H1 (cell line): ENCODE results near the gene RUVBL1. TPM values are rescaled to one million over a fixed set of nuclear protein-coding genes. Genes with fewer than 3 reads are reported as not detected.

ENCODE experiments used
- CTCF ChIA-PET: fragments of 300-600 bp; sonication (Branson Sonifier 250); formaldehyde crosslinking; loops from one replicate; lab custom pipeline; 2021; ENCODE audit not compliant: partially characterized antibody; lab: Charles Lee
- POLR2A ChIA-PET: fragments of 300-600 bp; sonication (Branson Sonifier 250); formaldehyde crosslinking; loops from one replicate; lab custom pipeline; 2021; ENCODE audit warnings: inconsistent platforms; ENCODE audit not compliant: partially characterized antibody; lab: Charles Lee
- DNase-seq, 2 experiments: peaks; one replicate each; pipeline versions ENCODE4 v3.0.0 to v3.0.0-alpha.2; 2010 to 2022; ENCODE audit warnings: low spot score in 2 of 2, low read depth in 1 of 2, mixed read lengths in 1 of 2
- FAIRE-seq: peaks from 2 replicates; lab custom pipeline; 2011; peaks lifted over from hg19 to GRCh38; lab: Jason Lieb, UNC
- H2AFZ ChIP-seq: 2 replicates; pipeline ENCODE4 v1.8.1; 2012; ENCODE audit warnings: low read length, inconsistent platforms
- H2AK5ac ChIP-seq: 2 replicates; pipeline ENCODE4 v1.6.1; 2013; ENCODE audit warnings: low read depth, low read length
- H2BK120ac ChIP-seq: replicated peaks from 2 replicates; pipeline ENCODE3; 2013; ENCODE audit warnings: low read depth, low read length, inconsistent platforms
- H2BK12ac ChIP-seq: 2 replicates; pipeline ENCODE4 v1.6.1; 2013; ENCODE audit warnings: low read depth, low read length
- H2BK15ac ChIP-seq: 2 replicates; pipeline ENCODE4 v1.6.1; 2013; ENCODE audit warnings: low read length
- H2BK20ac ChIP-seq: 2 replicates; pipeline ENCODE4 v1.6.1; 2013; ENCODE audit warnings: low read length
- H2BK5ac ChIP-seq: 2 replicates; pipeline ENCODE4 v1.6.1; 2013; ENCODE audit warnings: low read depth, low read length
- H3K14ac ChIP-seq: 2 replicates; pipeline ENCODE4 v1.6.1; 2013; ENCODE audit warnings: inconsistent platforms; ENCODE audit not compliant: insufficient read length
- H3K18ac ChIP-seq: 2 replicates; pipeline ENCODE4 v1.6.1; 2013; ENCODE audit warnings: low read length; ENCODE audit errors: extremely low read depth
- H3K23ac ChIP-seq: 2 replicates; pipeline ENCODE4 v1.6.1; 2013; ENCODE audit warnings: inconsistent platforms; ENCODE audit not compliant: insufficient read length
- H3K23me2 ChIP-seq: 2 replicates; pipeline ENCODE4 v1.6.1; 2013; ENCODE audit warnings: low read depth, low read length
- H3K27ac ChIP-seq: 2 replicates; pipeline ENCODE4 v1.6.1; 2011; ENCODE audit warnings: low read depth, low read length, inconsistent platforms
- H3K27me3 ChIP-seq, 4 experiments: replicated peaks in 1 of 4; 1 replicate in 1 of 4; 2 replicates in 3 of 4; pipeline versions ENCODE4 v1.6.1 to v1.8.1; 2011 to 2013; ENCODE audit warnings: low read length in 3 of 4, mild to moderate bottlenecking in 3 of 4, inconsistent platforms in 2 of 4, mixed read lengths in 2 of 4, moderate library complexity in 1 of 4; ENCODE audit not compliant: control insufficient read depth in 3 of 4, insufficient read depth in 3 of 4; ENCODE audit errors: extremely low read depth in 1 of 4
- H3K36me3 ChIP-seq, 4 experiments: 2 replicates each; pipeline versions ENCODE4 v1.6.1 to v1.8.1; 2011 to 2013; ENCODE audit warnings: mild to moderate bottlenecking in 4 of 4, low read length in 3 of 4, moderate library complexity in 2 of 4, control low read depth in 1 of 4, inconsistent platforms in 1 of 4; ENCODE audit not compliant: insufficient read depth in 4 of 4, control insufficient read depth in 2 of 4
- H3K4ac ChIP-seq: replicated peaks from 2 replicates; pipeline ENCODE3; 2013; ENCODE audit warnings: low read length, low read depth, mixed read lengths, inconsistent platforms; ENCODE audit not compliant: insufficient read length
- H3K4me1 ChIP-seq, 4 experiments: replicated peaks in 1 of 4; 1 replicate in 1 of 4; 2 replicates in 3 of 4; pipeline versions ENCODE4 v1.6.1 to v1.8.1; 2011 to 2013; ENCODE audit warnings: low read length in 3 of 4, inconsistent platforms in 2 of 4, mixed read lengths in 1 of 4; ENCODE audit not compliant: insufficient read depth in 4 of 4, control insufficient read depth in 3 of 4
- H3K4me2 ChIP-seq, 2 experiments: 2 replicates each; pipeline versions ENCODE4 v1.6.1 to v1.8.1; 2011 to 2013; ENCODE audit warnings: low read depth in 2 of 2, low read length in 2 of 2, control low read depth in 1 of 2, inconsistent platforms in 1 of 2, mild to moderate bottlenecking in 1 of 2; ENCODE audit not compliant: insufficient read depth in 1 of 2
- H3K4me3 ChIP-seq, 4 experiments: fragments of 200-600, 300-600 bp in 1 of 4; sonication (generic), shearing (Covaris generic), sonication (Bioruptor Twin) in 1 of 4; 2 replicates each; pipeline versions ENCODE4 v1.5.1 to v1.8.1; 2011 to 2016; ENCODE audit warnings: low read length in 4 of 4, low read depth in 3 of 4, control low read depth in 2 of 4, inconsistent platforms in 2 of 4, mild to moderate bottlenecking in 2 of 4, mixed read lengths in 1 of 4, moderate library complexity in 1 of 4; ENCODE audit not compliant: insufficient read depth in 2 of 4; ENCODE audit errors: extremely low read depth in 1 of 4
- H3K56ac ChIP-seq: replicated peaks from 2 replicates; pipeline ENCODE3; 2013; ENCODE audit warnings: low read depth, mild to moderate bottlenecking, mixed read lengths, low read length, inconsistent platforms; ENCODE audit not compliant: insufficient read length
- H3K79me1 ChIP-seq: 2 replicates; pipeline ENCODE4 v1.6.1; 2013; ENCODE audit warnings: low read depth, low read length, control low read depth
- H3K79me2 ChIP-seq, 2 experiments: 2 replicates each; pipeline versions ENCODE4 v1.6.1 to v1.8.1; 2012 to 2013; ENCODE audit warnings: low read length in 2 of 2, mild to moderate bottlenecking in 2 of 2, inconsistent platforms in 1 of 2; ENCODE audit not compliant: insufficient read depth in 2 of 2, control insufficient read depth in 1 of 2
- H3K9ac ChIP-seq, 4 experiments: replicated peaks in 1 of 4; 1 replicate in 1 of 4; 2 replicates in 3 of 4; pipeline versions ENCODE4 v1.6.1 to v1.8.1; 2011 to 2013; ENCODE audit warnings: low read depth in 3 of 4, low read length in 3 of 4, control low read depth in 2 of 4, mild to moderate bottlenecking in 2 of 4, moderate library complexity in 2 of 4, inconsistent platforms in 1 of 4; ENCODE audit errors: extremely low read depth in 1 of 4
- H3K9me3 ChIP-seq, 2 experiments: 2 replicates each; pipeline versions ENCODE4 v1.6.1 to v1.8.1; 2012 to 2013; ENCODE audit warnings: mild to moderate bottlenecking in 2 of 2, moderate library complexity in 2 of 2, control low read depth in 1 of 2, inconsistent platforms in 1 of 2, low read depth in 1 of 2, low read length in 1 of 2, mixed read lengths in 1 of 2; ENCODE audit not compliant: insufficient read depth in 2 of 2
- H4K20me1 ChIP-seq, 2 experiments: replicated peaks in 1 of 2; 2 replicates each; pipeline versions ENCODE3 to v1.8.1; 2011 to 2013; ENCODE audit warnings: inconsistent platforms in 2 of 2, low read length in 2 of 2, mild to moderate bottlenecking in 1 of 2; ENCODE audit not compliant: insufficient read depth in 2 of 2, control insufficient read depth in 1 of 2
- H4K5ac ChIP-seq: 2 replicates; pipeline ENCODE4 v1.6.1; 2013; ENCODE audit warnings: low read length, low read depth, mixed read lengths, inconsistent platforms; ENCODE audit not compliant: insufficient read length
- H4K8ac ChIP-seq: 2 replicates; pipeline ENCODE4 v1.8.0; 2013; ENCODE audit warnings: mild to moderate bottlenecking, moderate library complexity, low read length, inconsistent platforms; ENCODE audit not compliant: insufficient read depth; ENCODE audit errors: extremely low read depth
- H4K91ac ChIP-seq: replicated peaks from 2 replicates; pipeline ENCODE3; 2013; ENCODE audit warnings: low read length, mixed read lengths, inconsistent platforms; ENCODE audit not compliant: insufficient read length
- KDM5A ChIP-seq: fragments of 200-600 bp; IDR thresholded peaks from 2 replicates; pipeline ENCODE4 v1.7.1; 2012; ENCODE audit warnings: mild to moderate bottlenecking, low read length, inconsistent platforms, mixed read lengths
- RAD21 ChIP-seq, 2 experiments: IDR thresholded peaks in 1 of 2; conservative IDR thresholded peaks in 1 of 2; 2 replicates each; pipeline ENCODE4 v1.6.1; 2011; ENCODE audit warnings: low read depth in 2 of 2, low read length in 2 of 2, improper control_type of control experiment in 1 of 2, inconsistent platforms in 1 of 2, mild to moderate bottlenecking in 1 of 2, moderate library complexity in 1 of 2
- TAF7 ChIP-seq: optimal IDR thresholded peaks from 2 replicates; pipeline ENCODE3; 2011; ENCODE audit warnings: low read depth, mild to moderate bottlenecking, inconsistent platforms, low read length, moderate library complexity, borderline replicate concordance
- WGBS, 2 experiments: shearing (Covaris generic) in 1 of 2; methylation state at CpG; one replicate each; pipeline versions ENCODE4 v1.1.6 to v1.1.7; 2013 to 2015; ENCODE audit warnings: low lambda C conversion rate in 2 of 2, mixed read lengths in 2 of 2, inconsistent platforms in 1 of 2, low coverage in 1 of 2, missing lambda C conversion rate in 1 of 2; ENCODE audit not compliant: insufficient replicate concordance in 2 of 2, insufficient coverage in 1 of 2, insufficient read length in 1 of 2; ENCODE audit errors: extremely low coverage in 1 of 2, missing lambda C conversion rate in 1 of 2; 5-methylcytosine and 5-hydroxymethylcytosine counted together
- polyA plus RNA-seq, 7 experiments: library from polyadenylated mRNA; depleted of rRNA in 3 of 7; stranded (reverse) in 5 of 7; unstranded in 2 of 7; fragments of >200 nt in 5 of 7; fragments of 200-250 nt in 2 of 7; gene quantifications; 1 replicate in 5 of 7; 2 replicates in 1 of 7; 4 replicates in 1 of 7; pipeline versions ENCODE4 v1.2.1 to v1.2.3, GENCODE V29; 2011 to 2013; ENCODE audit warnings: missing spikeins in 2 of 7, mixed read lengths in 2 of 7
- total RNA-seq: library from RNA; stranded (reverse); fragmentation: NEBNext Ultra II Directional; extraction: Animal tissue kit (Norgen Biotek cat#: 25700); gene quantifications from 2 replicates; pipeline ENCODE4 v1.2.1, GENCODE V29; 2021

RUVBL1 gene
- total and polyA plus RNA-seq, 2 of the 8 experiments (the other 6 are each of a cell fraction or from before 2014, with no cell fraction given): 112 to 135 TPM

DNA sequence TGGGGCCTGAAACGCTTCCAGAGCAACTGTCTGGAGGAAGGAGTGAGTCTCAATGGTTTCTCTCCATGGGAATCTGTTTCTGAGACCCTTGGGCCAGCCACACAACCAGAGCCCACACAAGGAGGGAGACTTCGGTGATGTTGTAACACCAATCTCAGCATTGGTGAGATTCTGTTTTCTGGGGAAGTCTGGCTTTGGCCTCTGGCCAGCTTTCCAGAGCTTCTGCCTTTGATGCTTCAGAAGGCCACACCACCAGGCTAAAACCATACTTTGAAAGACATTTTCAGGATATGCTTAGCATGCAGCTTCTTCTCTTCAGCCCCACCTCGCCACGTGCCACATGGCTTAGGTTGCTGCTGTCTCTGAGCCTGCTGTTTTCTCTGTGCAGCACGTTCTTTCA is 26.0 kb upstream of the RUVBL1 start:
- no peak overlapping the region for H2AFZ ChIP-seq
- H3K4me1 ChIP-seq: peaks cover 0 to 1% (median 0%) of the 10 kb centered on the region in 4 experiments; a peak in 1 of 7 replicates
- H2BK5ac ChIP-seq: no peak overlapping the region
- H3K79me1 ChIP-seq: no peaks in the 10 kb centered on the region
- H3K27ac ChIP-seq: no peak overlapping the region
- H3K36me3 ChIP-seq: no peaks in the 10 kb centered on the region
- POLR2A ChIA-PET: no interaction called here
- no peak overlapping the region for H2BK12ac ChIP-seq
- H2BK15ac ChIP-seq: no peak overlapping the region
- no peaks in the 10 kb centered on the region; the same call in 1 of the 2 replicates for H3K23me2 ChIP-seq
- H3K4me3 ChIP-seq: no peak overlapping the region
- H4K20me1 ChIP-seq: peaks cover 0 to 4% of the 10 kb centered on the region in 2 experiments
- no peak overlapping the region for H4K8ac ChIP-seq
- no peak overlapping the region for H2AK5ac ChIP-seq
- H3K9ac ChIP-seq: no peak overlapping the region
- CTCF ChIA-PET: no interaction called here
- no peak overlapping the region for H3K56ac ChIP-seq
- DNase-seq: no peak
- no peaks in the 10 kb centered on the region for H3K9me3 ChIP-seq
- no peak overlapping the region for H3K14ac ChIP-seq
- H3K23ac ChIP-seq: no peak overlapping the region
- H4K91ac ChIP-seq: no peak overlapping the region
- H3K79me2 ChIP-seq: no peaks in the 10 kb centered on the region
- H2BK120ac ChIP-seq: no peak overlapping the region
- no peak overlapping the region for H4K5ac ChIP-seq
- H3K4ac ChIP-seq: no peak overlapping the region
- no peaks in the 10 kb centered on the region; a peak in 1 of 7 replicates for H3K27me3 ChIP-seq
- no peak overlapping the region for H2BK20ac ChIP-seq
- H3K4me2 ChIP-seq: no peak overlapping the region
- WGBS, 2 experiments: 81% methylated on average over 5 of the region's 5 CpGs; no CpG with 5 or more reads in 1 of the 2 experiments
- H3K18ac ChIP-seq: no peak overlapping the region
- FAIRE-seq: no peak
- no peak for TF ChIP-seq RAD21 (IDR thresholded peaks at IDR 0.05 in 1 of 2, conservative IDR thresholded peaks at IDR 0.05 in 1 of 2; ENCODE audit: low read depth in 2 of 2, low read length in 2 of 2)
- TF ChIP-seq KDM5A: no peak
- no peak for TF ChIP-seq TAF7
